Stimulated activated CD8-positive, alpha-beta memory T cell treated with anti-CD3 and anti-CD28 coated beads, Interleukin-4, amount 100 ng/mL, for 4 hours (primary cell): ENCODE results near the gene PEX14.

Source experiments
- DNase-seq, 2 donors: peaks; one replicate each; pipeline ENCODE4 v3.0.0-alpha.2; 2020; ENCODE audit warnings: low read depth in 2 of 2, low spot score in 1 of 2

PEX14 gene

GRCh38 chr1:10675813-10676212 is 201.1 kb downstream of the PEX14 start:
- DNase-seq, result no peak

- no peak for DNase-seq
Observed at GRCh38 chr1:10676963-10677362, 202.2 kb downstream of the PEX14 start.

GRCh38 chr1:10677491-10678391 is 203.0 kb downstream of the PEX14 start:
- no peak for DNase-seq

GRCh38 chr1:10678402-10678801 is 203.7 kb downstream of the PEX14 start:
- no peak for DNase-seq

- DNase-seq, result no peak
Observed at GRCh38 chr1:10678852-10679251, 204.1 kb downstream of the PEX14 start.

- DNase-seq, result no peak
Observed at GRCh38 chr1:10679496-10680220, 204.9 kb downstream of the PEX14 start.
